ENCODE data around the gene CAMK1G. TPM values are rescaled to one million over a fixed set of nuclear protein-coding genes. Genes with fewer than 3 reads are reported as not detected.

The CAMK1G gene
- total and polyA plus RNA-seq, 2 donors (not counting 1 experiment from before 2014, with no cell fraction given) = not detected

DNA sequence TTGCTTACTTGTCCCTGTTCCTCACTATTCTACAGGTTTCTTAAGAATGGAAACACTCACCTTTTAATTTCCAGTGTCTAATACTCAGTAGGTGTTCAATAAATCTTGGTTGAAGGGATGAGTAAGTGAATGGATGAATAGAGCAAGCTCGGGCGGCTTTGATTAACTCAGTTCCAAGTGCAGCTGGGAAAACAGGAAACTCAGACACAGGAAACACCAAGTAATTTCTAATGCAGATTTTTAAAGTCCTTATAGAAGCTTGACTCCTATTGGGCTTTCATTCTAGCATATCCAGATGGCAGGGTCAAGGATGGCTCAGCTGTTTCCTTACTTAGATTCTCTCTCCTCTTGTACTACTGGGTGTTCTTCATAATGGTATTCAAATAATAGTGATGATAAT lies 14.0 kb downstream of the CAMK1G start:
- H3K4me1 Mint-ChIP-seq = no peaks in the 10 kb centered on the region

DNA sequence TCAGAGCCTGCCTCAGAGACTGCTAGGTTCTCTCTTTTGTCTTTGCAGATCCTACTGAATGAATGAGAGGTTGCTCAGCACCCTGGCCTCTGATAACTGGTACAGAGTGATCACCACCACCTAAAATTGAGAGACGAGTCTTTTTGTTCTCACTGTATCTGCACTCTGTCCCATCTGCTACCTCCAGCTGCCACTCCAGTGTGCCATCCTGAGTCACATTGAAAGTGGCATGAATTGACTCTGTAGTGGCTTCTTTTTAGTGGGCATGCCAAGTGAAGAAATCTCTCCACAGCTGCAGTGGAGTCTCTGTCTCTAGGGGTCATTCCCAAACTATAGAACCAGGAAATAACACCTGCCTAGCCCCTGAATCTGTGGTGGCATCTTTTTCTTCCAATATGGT lies 14.7 kb downstream of the CAMK1G start:
- Histone ChIP-seq H3K4me2 (replicated peaks; ENCODE audit: low read depth, low read length, poor library complexity, severe bottlenecking) (no peak overlapping the region), H3K9ac (ENCODE audit: low read length) (no peak overlapping the region), H3K27me3 (replicated peaks in 1 of 4; ENCODE audit: control extremely low read depth in 1 of 4, control insufficient read depth in 3 of 4, insufficient read depth in 4 of 4, low read length in 3 of 4) (peaks cover 0 to 10% (median 2%) of the 10 kb centered on the region in 4 experiments), H3K4me1 (ENCODE audit: control insufficient read depth in 2 of 2, insufficient read depth in 2 of 2, low read length in 2 of 2) (no peaks in the 10 kb centered on the region), H3K4me3 (ENCODE audit: control extremely low read depth in 1 of 5, extremely low read depth in 1 of 5, insufficient read depth in 1 of 5, low read depth in 2 of 5, low read length in 4 of 5) (no peak overlapping the region), H4K20me1 (ENCODE audit: control insufficient read depth, insufficient read depth, low read length, poor library complexity, severe bottlenecking) (no peaks in the 10 kb centered on the region), H3K27ac (ENCODE audit: low read length in 2 of 2) (no peak overlapping the region), H3K79me2 (ENCODE audit: control insufficient read depth, insufficient read depth, low read length) (no peaks in the 10 kb centered on the region), H3K36me3 (replicated peaks in 1 of 2; ENCODE audit: control extremely low read depth in 1 of 2, control insufficient read depth in 1 of 2, extremely low read depth in 1 of 2, insufficient read depth in 2 of 2, low read length in 1 of 2) (no peaks in the 10 kb centered on the region), H3K9me3 (ENCODE audit: control extremely low read depth in 1 of 3, control insufficient read depth in 2 of 3, insufficient read depth in 1 of 3, low read length in 2 of 3) (no peaks in the 10 kb centered on the region), H2AFZ (ENCODE audit: insufficient read depth, low read depth, low read length, poor library complexity, severe bottlenecking) (no peak overlapping the region)
- H3K27me3 Mint-ChIP-seq = peaks cover 39% of the 10 kb centered on the region
- ATAC-seq (ENCODE audit: low read depth) = no peak
- intact Hi-C loops (cut with micrococcal nuclease) = no loop called here
- no peak overlapping the region for H3K4me3 Mint-ChIP-seq
- no CpG with 5 or more reads among the region's 1 CpG for WGBS (ENCODE audit: insufficient coverage)
- TF ChIP-seq EZH2 (IDR thresholded peaks at IDR 0.05; ENCODE audit: borderline replicate concordance, insufficient read depth, low read depth, low read length, poor library complexity, severe bottlenecking) = no peak
- no peak for TF ChIP-seq CTCF (IDR thresholded peaks at IDR 0.05)
- DNase-seq = no peak
- ChIA-PET CTCF (no interaction called here), POLR2A (no interaction called here)
- H3K27ac Mint-ChIP-seq = no peak overlapping the region
- no peaks in the 10 kb centered on the region for H3K4me1 Mint-ChIP-seq
- no peaks in the 10 kb centered on the region for H3K9me3 Mint-ChIP-seq (ENCODE audit: insufficient read depth)

More for the DNA sequence above, 14.0 kb downstream of the CAMK1G start:
- ATAC-seq (ENCODE audit: low read depth) (no peak), DNase-seq (no peak)
- no peak overlapping the region for H3K27ac Mint-ChIP-seq
- Histone ChIP-seq H3K4me2 (replicated peaks; ENCODE audit: low read depth, low read length, poor library complexity, severe bottlenecking) (no peak overlapping the region), H3K4me3 (ENCODE audit: control extremely low read depth in 1 of 5, extremely low read depth in 1 of 5, insufficient read depth in 1 of 5, low read depth in 2 of 5, low read length in 4 of 5) (no peak overlapping the region), H3K79me2 (ENCODE audit: control insufficient read depth, insufficient read depth, low read length) (no peaks in the 10 kb centered on the region), H3K36me3 (replicated peaks in 1 of 2; ENCODE audit: control extremely low read depth in 1 of 2, control insufficient read depth in 1 of 2, extremely low read depth in 1 of 2, insufficient read depth in 2 of 2, low read length in 1 of 2) (no peaks in the 10 kb centered on the region), H2AFZ (ENCODE audit: insufficient read depth, low read depth, low read length, poor library complexity, severe bottlenecking) (no peak overlapping the region), H3K4me1 (ENCODE audit: control insufficient read depth in 2 of 2, insufficient read depth in 2 of 2, low read length in 2 of 2) (no peaks in the 10 kb centered on the region), H3K27me3 (replicated peaks in 1 of 4; ENCODE audit: control extremely low read depth in 1 of 4, control insufficient read depth in 3 of 4, insufficient read depth in 4 of 4, low read length in 3 of 4) (peaks cover 0 to 10% (median 2%) of the 10 kb centered on the region in 4 experiments), H3K9me3 (ENCODE audit: control extremely low read depth in 1 of 3, control insufficient read depth in 2 of 3, insufficient read depth in 1 of 3, low read length in 2 of 3) (no peaks in the 10 kb centered on the region), H3K27ac (ENCODE audit: low read length in 2 of 2) (no peak overlapping the region), H3K9ac (ENCODE audit: low read length) (no peak overlapping the region), H4K20me1 (ENCODE audit: control insufficient read depth, insufficient read depth, low read length, poor library complexity, severe bottlenecking) (no peaks in the 10 kb centered on the region)
- TF ChIP-seq EZH2 (IDR thresholded peaks at IDR 0.05; ENCODE audit: borderline replicate concordance, insufficient read depth, low read depth, low read length, poor library complexity, severe bottlenecking) (no peak), CTCF (IDR thresholded peaks at IDR 0.05) (no peak)
- H3K27me3 Mint-ChIP-seq = peaks cover 42% of the 10 kb centered on the region
- H3K9me3 Mint-ChIP-seq (ENCODE audit: insufficient read depth) = no peaks in the 10 kb centered on the region
- WGBS (ENCODE audit: insufficient coverage) = no CpG with 5 or more reads among the region's 2 CpGs
- no peak overlapping the region for H3K4me3 Mint-ChIP-seq
- CTCF ChIA-PET = no interaction called here
- intact Hi-C loops (cut with micrococcal nuclease) = no loop called here
- POLR2A ChIA-PET = no interaction called here
